Progenitor cell of endocrine pancreas (in vitro differentiated cells): ENCODE measurements around the gene SIPA1L3. TPM values are rescaled to one million over a fixed set of nuclear protein-coding genes. Genes with fewer than 3 reads are reported as not detected.
"Not testable (repeated sequence)": the region's sequence is repeated elsewhere in the genome, so short reads cannot be mapped to it uniquely, and the experiment has no call there.

ENCODE experiments used
- DNase-seq: peaks from one replicate; pipeline ENCODE4 v3.0.0; 2021; ENCODE audit warnings: low spot score; ENCODE audit not compliant: unreplicated experiment
- H3K27ac Mint-ChIP-seq: 2 replicates; pipeline ENCODE4 v1.8.0; 2021; ENCODE audit warnings: mild to moderate bottlenecking, moderate library complexity, mixed read lengths
- H3K27me3 Mint-ChIP-seq: 2 replicates; pipeline ENCODE4 v1.8.0; 2021; ENCODE audit warnings: mixed read lengths
- H3K36me3 Mint-ChIP-seq: 2 replicates; pipeline ENCODE4 v1.8.0; 2022; ENCODE audit warnings: mixed read lengths; ENCODE audit not compliant: insufficient read depth
- H3K4me1 Mint-ChIP-seq: 2 replicates; pipeline ENCODE4 v1.8.0; 2021; ENCODE audit warnings: low read depth, mixed read lengths
- H3K4me3 Mint-ChIP-seq: 2 replicates; pipeline ENCODE4 v1.8.0; 2021; ENCODE audit warnings: low read depth, mild to moderate bottlenecking, moderate library complexity, mixed read lengths
- H3K9me3 Mint-ChIP-seq: 2 replicates; pipeline ENCODE4 v1.8.0; 2021; ENCODE audit warnings: low read depth, mixed read lengths
- total RNA-seq: library from RNA; stranded (reverse); gene quantifications from 2 replicates; pipeline ENCODE4 v1.2.1, GENCODE V29; 2021
- TF ChIP-seq, protein P1 (sequence below): fragments of 200-600 bp; sonication (generic); IDR thresholded peaks from one replicate; pipeline ENCODE4 v1.5.0; 2021; ENCODE audit warnings: antibody characterized with exemption, mild to moderate bottlenecking; ENCODE audit not compliant: unreplicated experiment

Gene SIPA1L3
- total RNA-seq, 1 donor from 2014 or later, result 132 TPM

DNA sequence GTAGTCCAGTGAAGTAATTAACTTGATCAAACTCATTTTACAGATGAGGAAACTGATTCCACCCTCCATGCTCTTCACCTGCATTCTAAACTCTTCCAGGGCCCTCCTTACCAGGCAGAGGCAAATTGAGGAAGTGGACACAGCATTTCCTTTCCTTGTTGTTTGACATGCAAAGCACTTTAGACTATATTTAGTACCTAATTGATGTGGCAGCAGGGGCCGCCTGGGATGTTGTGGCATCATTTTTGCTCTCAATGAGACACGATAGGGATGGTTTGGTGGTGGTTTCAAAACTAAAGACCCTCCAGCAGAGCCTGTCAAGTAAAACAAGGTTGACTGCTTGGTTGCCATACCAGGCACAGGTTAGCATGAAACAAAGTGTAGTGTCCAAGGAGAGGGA, 7.9 kb downstream of the SIPA1L3 start:
- H3K36me3 Mint-ChIP-seq, result peaks cover 7% of the 10 kb centered on the region
- DNase-seq, result no peak
- H3K4me3 Mint-ChIP-seq, result no peak overlapping the region
- peaks cover 12% of the 10 kb centered on the region for H3K4me1 Mint-ChIP-seq
- H3K9me3 Mint-ChIP-seq, result no peaks in the 10 kb centered on the region
- TF ChIP-seq, protein P1, sequence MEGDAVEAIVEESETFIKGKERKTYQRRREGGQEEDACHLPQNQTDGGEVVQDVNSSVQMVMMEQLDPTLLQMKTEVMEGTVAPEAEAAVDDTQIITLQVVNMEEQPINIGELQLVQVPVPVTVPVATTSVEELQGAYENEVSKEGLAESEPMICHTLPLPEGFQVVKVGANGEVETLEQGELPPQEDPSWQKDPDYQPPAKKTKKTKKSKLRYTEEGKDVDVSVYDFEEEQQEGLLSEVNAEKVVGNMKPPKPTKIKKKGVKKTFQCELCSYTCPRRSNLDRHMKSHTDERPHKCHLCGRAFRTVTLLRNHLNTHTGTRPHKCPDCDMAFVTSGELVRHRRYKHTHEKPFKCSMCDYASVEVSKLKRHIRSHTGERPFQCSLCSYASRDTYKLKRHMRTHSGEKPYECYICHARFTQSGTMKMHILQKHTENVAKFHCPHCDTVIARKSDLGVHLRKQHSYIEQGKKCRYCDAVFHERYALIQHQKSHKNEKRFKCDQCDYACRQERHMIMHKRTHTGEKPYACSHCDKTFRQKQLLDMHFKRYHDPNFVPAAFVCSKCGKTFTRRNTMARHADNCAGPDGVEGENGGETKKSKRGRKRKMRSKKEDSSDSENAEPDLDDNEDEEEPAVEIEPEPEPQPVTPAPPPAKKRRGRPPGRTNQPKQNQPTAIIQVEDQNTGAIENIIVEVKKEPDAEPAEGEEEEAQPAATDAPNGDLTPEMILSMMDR, result no peak
- no peaks in the 10 kb centered on the region for H3K27me3 Mint-ChIP-seq
- no peak overlapping the region for H3K27ac Mint-ChIP-seq

DNA sequence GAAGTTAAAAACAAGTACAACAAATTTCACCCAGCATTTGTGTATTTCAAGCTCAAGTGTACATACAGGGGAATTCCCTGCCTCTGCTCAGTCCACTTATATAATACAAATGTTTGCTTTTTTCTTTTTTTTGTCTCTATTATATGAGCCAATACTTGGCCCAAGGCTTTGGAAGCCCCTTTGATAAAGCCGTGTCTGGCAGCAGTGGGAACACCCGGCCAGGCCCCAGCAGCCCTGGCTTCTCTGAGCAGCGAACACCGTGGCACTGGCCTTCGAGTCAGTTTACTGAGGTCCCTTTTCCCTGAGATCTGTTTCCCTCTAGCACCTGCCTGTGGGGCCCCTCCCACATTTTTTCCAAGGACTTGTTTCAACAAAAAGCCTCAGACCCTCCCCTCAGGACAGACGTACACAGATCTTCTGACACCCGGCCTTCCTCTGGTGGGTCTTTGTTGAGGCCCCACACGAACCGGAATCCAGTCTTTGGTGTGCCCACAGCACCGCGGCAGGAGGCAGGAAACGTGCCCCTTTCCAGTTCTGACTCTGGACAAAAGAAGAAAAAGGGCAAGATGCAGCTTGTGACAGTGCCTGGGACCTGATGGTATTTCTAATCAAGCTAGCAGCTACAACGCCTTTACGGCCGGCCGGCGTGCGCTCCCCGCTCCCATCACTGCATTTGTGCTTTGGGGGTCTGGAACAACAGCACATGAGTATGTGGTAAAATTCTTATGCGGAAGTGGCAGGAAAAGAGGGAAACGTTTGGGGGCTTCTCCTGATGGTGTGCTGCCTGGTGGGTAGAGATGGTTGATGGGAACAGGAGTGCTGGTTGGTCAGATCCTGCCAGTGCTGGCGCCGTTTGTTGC, 13.8 kb downstream of the SIPA1L3 start:
- TF ChIP-seq, protein P1, result no peak
- Mint-ChIP-seq H3K4me1 (peaks cover 15% of the 10 kb centered on the region), H3K4me3 (no peak overlapping the region), H3K9me3 (no peaks in the 10 kb centered on the region), H3K27me3 (no peaks in the 10 kb centered on the region), H3K36me3 (peaks cover 7% of the 10 kb centered on the region), H3K27ac (peak overlapping the region; percentile 93)
- no peak for DNase-seq

DNA sequence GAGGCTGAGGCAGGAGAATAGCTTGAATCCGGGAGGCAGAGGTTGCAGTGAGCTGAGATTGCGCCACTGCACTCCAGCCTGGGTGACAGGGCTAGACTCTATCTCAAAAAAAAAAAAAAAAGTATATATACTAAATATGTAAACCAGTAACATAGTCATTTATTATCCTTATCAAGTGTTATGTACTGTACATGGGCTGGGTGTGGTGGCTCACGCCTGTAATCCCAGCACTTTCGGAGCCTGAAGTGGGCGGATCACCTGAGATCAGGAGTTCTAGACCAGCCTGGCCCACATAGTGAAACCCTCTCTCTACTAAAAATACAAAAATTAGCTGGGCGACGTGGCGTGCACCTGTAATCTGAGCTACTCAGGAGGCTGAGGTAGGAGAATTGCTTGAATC, 17.6 kb downstream of the SIPA1L3 start:
- H3K27ac Mint-ChIP-seq, H3K27me3 Mint-ChIP-seq, H3K36me3 Mint-ChIP-seq, DNase-seq, H3K4me3 Mint-ChIP-seq, H3K9me3 Mint-ChIP-seq: not testable (repeated sequence)
- H3K4me1 Mint-ChIP-seq, result peaks cover 22% of the 10 kb centered on the region

DNA sequence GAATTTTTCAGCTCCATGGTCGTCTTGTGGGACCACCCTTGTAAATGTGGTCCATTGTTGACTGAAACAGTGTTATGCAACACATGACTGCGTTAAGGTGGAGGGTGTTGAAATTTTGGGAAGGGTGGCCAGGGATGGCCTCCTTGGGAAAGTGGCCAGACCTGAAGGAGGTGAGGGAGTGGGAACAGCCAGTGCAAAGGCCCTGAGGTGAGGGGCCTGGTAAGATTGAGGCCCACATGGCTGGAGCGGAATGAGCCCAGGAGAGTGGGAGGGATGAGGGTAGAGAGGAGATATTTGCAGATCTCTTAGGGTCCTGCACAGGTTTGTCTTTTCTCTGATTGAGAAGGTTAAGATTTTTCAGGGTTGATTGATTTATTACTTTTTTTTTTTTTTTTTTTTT, 18.2 kb downstream of the SIPA1L3 start:
- TF ChIP-seq, protein P1, result no peak
- Mint-ChIP-seq H3K27me3 (no peaks in the 10 kb centered on the region), H3K27ac (no peak overlapping the region), H3K36me3 (peaks cover 5% of the 10 kb centered on the region), H3K4me1 (peaks cover 21% of the 10 kb centered on the region), H3K4me3 (no peak overlapping the region), H3K9me3 (no peaks in the 10 kb centered on the region)
- no peak for DNase-seq

DNA sequence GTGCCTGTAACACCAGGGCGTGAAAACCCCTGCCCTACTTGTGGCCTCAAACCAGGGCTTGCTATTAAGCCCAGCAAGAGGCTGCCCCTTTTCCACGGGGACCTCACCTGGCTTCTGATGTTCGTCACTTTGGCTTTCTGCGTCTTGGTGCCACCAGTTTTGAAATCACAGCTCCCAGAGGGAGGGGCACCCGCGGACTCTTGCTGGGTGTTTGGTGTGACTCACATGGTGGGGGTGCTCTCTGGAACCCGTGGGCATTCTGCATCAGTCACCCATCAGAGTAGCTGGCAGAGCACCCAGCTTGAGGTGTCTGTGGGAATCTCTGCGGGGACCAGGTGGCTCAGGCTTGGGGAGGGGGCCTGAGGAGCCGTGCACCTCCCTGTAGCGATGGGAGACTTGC, 19.2 kb downstream of the SIPA1L3 start:
- Mint-ChIP-seq H3K4me1 (peaks cover 15% of the 10 kb centered on the region), H3K36me3 (peaks cover 5% of the 10 kb centered on the region), H3K4me3 (no peak overlapping the region), H3K27ac (peak overlapping the region; percentile 41), H3K9me3 (no peaks in the 10 kb centered on the region), H3K27me3 (no peaks in the 10 kb centered on the region)
- no peak for DNase-seq
- TF ChIP-seq, protein P1, result no peak

DNA sequence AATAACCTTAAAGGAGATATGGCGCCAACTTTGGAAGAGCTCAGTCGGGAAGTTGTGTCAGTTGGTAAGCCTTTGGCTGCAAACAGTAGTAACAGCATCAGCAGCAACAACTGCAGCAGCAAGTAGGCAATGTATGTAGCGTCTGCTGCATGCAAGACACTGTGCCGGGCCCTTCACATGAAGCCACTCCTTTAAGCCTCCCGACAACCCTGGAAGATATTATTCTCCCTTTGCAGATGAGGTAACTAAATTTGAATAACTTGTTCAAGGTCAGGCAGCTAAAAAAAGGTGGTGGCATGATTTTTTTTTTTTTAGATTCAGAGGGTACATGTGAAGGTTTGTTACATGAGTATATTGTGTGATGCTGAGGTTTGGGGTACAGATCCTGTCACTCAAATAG, 19.7 kb downstream of the SIPA1L3 start:
- Mint-ChIP-seq H3K4me3 (no peak overlapping the region), H3K36me3 (peaks cover 5% of the 10 kb centered on the region), H3K9me3 (no peaks in the 10 kb centered on the region), H3K4me1 (peaks cover 16% of the 10 kb centered on the region), H3K27ac (no peak overlapping the region), H3K27me3 (no peaks in the 10 kb centered on the region)
- no peak for DNase-seq
- TF ChIP-seq, protein P1, result no peak
